ENCODE data around the gene CDH12. TPM values are rescaled to one million over a fixed set of nuclear protein-coding genes. Genes with fewer than 3 reads are reported as not detected.
A peak's percentile ranks its signal among the peaks of the same experiment; 100 is the strongest.

CDH12 gene
- total RNA-seq, 6 experiments from 2014 or later = not detected

GRCh38 chr5:22560147-22560546 lies 293.0 kb downstream of the CDH12 start:
- H3K36me3 Mint-ChIP-seq (ENCODE audit: low read depth) = no peaks in the 10 kb centered on the region
- TF ChIP-seq, protein P1, sequence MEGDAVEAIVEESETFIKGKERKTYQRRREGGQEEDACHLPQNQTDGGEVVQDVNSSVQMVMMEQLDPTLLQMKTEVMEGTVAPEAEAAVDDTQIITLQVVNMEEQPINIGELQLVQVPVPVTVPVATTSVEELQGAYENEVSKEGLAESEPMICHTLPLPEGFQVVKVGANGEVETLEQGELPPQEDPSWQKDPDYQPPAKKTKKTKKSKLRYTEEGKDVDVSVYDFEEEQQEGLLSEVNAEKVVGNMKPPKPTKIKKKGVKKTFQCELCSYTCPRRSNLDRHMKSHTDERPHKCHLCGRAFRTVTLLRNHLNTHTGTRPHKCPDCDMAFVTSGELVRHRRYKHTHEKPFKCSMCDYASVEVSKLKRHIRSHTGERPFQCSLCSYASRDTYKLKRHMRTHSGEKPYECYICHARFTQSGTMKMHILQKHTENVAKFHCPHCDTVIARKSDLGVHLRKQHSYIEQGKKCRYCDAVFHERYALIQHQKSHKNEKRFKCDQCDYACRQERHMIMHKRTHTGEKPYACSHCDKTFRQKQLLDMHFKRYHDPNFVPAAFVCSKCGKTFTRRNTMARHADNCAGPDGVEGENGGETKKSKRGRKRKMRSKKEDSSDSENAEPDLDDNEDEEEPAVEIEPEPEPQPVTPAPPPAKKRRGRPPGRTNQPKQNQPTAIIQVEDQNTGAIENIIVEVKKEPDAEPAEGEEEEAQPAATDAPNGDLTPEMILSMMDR (IDR thresholded peaks at IDR 0.05) = no peak
- no peaks in the 10 kb centered on the region for H3K27me3 Mint-ChIP-seq (ENCODE audit: insufficient read depth)
- H3K9me3 Mint-ChIP-seq = peaks cover 16% of the 10 kb centered on the region
- DNase-seq = peak; percentile 0
- H3K27ac Mint-ChIP-seq = no peak overlapping the region
- H3K4me1 Mint-ChIP-seq (ENCODE audit: low read depth) = no peaks in the 10 kb centered on the region
- no peak overlapping the region for H3K4me3 Mint-ChIP-seq

DNA sequence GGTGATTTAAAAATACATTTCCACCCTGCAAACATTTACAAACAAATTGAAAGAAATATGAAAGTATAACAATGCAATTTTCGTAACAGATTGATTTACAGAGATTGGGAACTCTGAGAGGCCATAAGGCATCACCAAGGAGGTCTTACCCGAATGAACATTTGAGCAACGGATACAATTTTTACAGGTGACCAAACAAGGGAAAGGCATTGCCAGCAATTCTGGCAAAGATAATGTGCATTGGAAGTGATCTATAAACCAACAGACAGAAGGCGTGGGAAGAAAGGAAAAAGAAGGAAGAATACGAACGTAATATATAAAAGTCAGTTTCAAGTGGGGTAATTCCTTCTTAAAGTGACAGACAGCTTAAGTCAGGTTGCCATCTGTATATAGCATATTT lies 295.9 kb downstream of the CDH12 start:
- H3K9me3 Mint-ChIP-seq = peaks cover 16% of the 10 kb centered on the region
- no peaks in the 10 kb centered on the region for H3K4me1 Mint-ChIP-seq (ENCODE audit: low read depth)
- no peak for DNase-seq
- H3K27ac Mint-ChIP-seq = no peak overlapping the region
- no peak overlapping the region for H3K4me3 Mint-ChIP-seq
- no peaks in the 10 kb centered on the region for H3K27me3 Mint-ChIP-seq (ENCODE audit: insufficient read depth)
- TF ChIP-seq, protein P1 (IDR thresholded peaks at IDR 0.05) = no peak
- H3K36me3 Mint-ChIP-seq (ENCODE audit: low read depth) = no peaks in the 10 kb centered on the region

DNA sequence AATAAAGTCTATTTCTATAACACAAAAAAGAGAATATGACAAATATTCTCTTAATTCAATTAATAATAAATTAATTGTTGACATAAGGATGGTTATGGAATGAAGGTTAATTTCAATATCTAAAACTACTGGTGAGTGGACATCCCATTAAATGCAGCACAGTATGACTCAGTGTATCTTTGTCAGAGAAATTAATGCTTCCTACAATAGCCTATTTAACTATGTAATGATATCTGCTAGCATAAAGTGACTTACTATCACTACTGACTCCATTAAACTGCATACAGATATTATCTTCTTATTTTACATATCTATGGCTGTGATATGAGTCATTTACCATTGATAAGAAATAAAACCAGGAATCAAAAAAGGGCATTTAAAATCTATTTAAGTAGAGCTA lies 298.7 kb downstream of the CDH12 start:
- no peaks in the 10 kb centered on the region for H3K4me1 Mint-ChIP-seq (ENCODE audit: low read depth)
- no peaks in the 10 kb centered on the region for H3K27me3 Mint-ChIP-seq (ENCODE audit: insufficient read depth)
- peaks cover 28% of the 10 kb centered on the region for H3K9me3 Mint-ChIP-seq
- no peak overlapping the region for H3K27ac Mint-ChIP-seq
- H3K4me3 Mint-ChIP-seq = no peak overlapping the region
- TF ChIP-seq, protein P1 (IDR thresholded peaks at IDR 0.05) = no peak
- DNase-seq = no peak
- H3K36me3 Mint-ChIP-seq (ENCODE audit: low read depth) = no peaks in the 10 kb centered on the region

DNA sequence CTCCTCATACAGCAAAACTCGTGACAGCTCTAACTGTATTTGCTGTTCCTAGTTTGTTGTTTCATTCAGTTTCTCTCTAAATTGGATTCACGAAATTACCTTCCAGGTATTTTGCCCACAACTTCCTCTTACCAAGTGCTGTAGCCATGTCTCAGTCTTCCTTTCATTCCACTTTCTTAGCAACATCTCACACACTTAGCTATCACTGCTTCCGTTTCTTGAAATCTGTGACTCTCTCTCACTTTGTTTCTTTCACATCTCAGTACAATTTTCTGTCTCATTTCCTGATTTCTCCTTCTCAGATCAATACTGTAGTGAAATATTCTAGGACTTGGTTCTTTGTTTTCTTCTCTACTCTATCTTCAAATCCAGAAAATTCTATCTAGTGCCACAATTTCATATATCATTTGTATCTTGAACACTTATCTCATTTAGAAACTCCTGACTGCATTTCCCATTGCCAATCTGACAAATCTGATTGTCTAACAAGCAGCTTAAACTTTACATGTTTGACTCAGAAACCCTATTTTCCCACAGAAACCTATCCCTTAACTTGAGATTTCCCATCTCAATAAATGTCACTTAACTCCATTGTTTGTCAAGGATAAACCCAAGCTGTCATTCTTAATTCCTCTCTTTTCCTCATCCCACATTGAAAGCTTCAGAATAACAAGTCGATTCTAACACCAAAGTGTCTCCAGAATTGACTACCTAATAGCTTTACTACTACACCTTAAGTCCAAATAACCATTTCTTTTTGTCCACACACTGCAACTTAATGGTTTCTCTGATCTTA lies 303.1 kb downstream of the CDH12 start:
- no peak overlapping the region for H3K4me3 Mint-ChIP-seq
- DNase-seq = no peak
- TF ChIP-seq, protein P1 (IDR thresholded peaks at IDR 0.05) = no peak
- H3K27me3 Mint-ChIP-seq (ENCODE audit: insufficient read depth) = no peaks in the 10 kb centered on the region
- H3K4me1 Mint-ChIP-seq (ENCODE audit: low read depth) = no peaks in the 10 kb centered on the region
- no peak overlapping the region for H3K27ac Mint-ChIP-seq
- no peaks in the 10 kb centered on the region for H3K36me3 Mint-ChIP-seq (ENCODE audit: low read depth)
- peaks cover 12% of the 10 kb centered on the region for H3K9me3 Mint-ChIP-seq

GRCh38 chr5:22542340-22542739 lies 310.8 kb downstream of the CDH12 start:
- Mint-ChIP-seq H3K27me3 (ENCODE audit: insufficient read depth) (peaks cover 2% of the 10 kb centered on the region; the same call in 1 of the 2 replicates), H3K27ac (no peak overlapping the region), H3K9me3 (peaks cover 32% of the 10 kb centered on the region), H3K36me3 (ENCODE audit: low read depth) (no peaks in the 10 kb centered on the region), H3K4me3 (no peak overlapping the region), H3K4me1 (ENCODE audit: low read depth) (no peaks in the 10 kb centered on the region)
- DNase-seq = no peak
- TF ChIP-seq, protein P1 (IDR thresholded peaks at IDR 0.05) = no peak

All from HFFc6 (cell line).